Fibroblast of lung (primary cell): ENCODE measurements around the gene ARL15.

Experiments
- EZH2 ChIP-seq: IDR thresholded peaks from 2 replicates; pipeline ENCODE4 v1.5.1; 2012; ENCODE audit warnings: low read length, control low read depth, mild to moderate bottlenecking; ENCODE audit errors: missing control alignments
- TF ChIP-seq, protein P1 (sequence below), 2 donors: IDR thresholded peaks in 1 of 2; conservative IDR thresholded peaks in 1 of 2; 1 replicate in 1 of 2; 2 replicates in 1 of 2; pipeline ENCODE4 v1.5.1; 2011 to 2012; ENCODE audit warnings: low read length in 2 of 2, control low read depth in 1 of 2, inconsistent platforms in 1 of 2, low read depth in 1 of 2, mild to moderate bottlenecking in 1 of 2

DNA sequence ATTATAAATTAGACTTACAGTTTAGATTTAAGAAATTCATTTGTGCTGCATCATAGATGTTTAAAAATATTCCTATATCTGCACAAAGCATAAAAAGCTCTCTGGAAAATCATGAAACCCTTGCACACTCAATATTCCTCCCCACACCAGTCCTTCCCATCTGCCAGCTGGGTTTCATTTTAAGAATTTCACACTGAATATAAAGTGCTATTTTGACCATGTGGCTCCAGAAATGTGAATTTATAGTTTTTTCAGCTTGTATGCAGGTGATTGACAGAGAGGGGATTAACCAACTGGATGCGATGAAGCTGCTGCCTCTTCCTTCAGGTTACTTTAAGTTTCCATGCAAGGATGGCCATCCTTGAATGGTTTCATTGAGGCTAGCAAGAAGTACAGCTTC lies 403.6 kb downstream of the ARL15 start:
- TF ChIP-seq, protein P1, sequence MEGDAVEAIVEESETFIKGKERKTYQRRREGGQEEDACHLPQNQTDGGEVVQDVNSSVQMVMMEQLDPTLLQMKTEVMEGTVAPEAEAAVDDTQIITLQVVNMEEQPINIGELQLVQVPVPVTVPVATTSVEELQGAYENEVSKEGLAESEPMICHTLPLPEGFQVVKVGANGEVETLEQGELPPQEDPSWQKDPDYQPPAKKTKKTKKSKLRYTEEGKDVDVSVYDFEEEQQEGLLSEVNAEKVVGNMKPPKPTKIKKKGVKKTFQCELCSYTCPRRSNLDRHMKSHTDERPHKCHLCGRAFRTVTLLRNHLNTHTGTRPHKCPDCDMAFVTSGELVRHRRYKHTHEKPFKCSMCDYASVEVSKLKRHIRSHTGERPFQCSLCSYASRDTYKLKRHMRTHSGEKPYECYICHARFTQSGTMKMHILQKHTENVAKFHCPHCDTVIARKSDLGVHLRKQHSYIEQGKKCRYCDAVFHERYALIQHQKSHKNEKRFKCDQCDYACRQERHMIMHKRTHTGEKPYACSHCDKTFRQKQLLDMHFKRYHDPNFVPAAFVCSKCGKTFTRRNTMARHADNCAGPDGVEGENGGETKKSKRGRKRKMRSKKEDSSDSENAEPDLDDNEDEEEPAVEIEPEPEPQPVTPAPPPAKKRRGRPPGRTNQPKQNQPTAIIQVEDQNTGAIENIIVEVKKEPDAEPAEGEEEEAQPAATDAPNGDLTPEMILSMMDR (conservative IDR thresholded peaks at IDR 0.05 in 1 of 2, IDR thresholded peaks at IDR 0.05 in 1 of 2; ENCODE audit: low read depth in 1 of 2, low read length in 2 of 2), result no peak
- no peak for TF ChIP-seq EZH2
